GM12875 (cell line): Measurements from ENCODE around the gene CCDC92.

Experiments
- H3K4me3 ChIP-seq: one replicate; pipeline ENCODE4 v1.5.1; 2011; ENCODE audit warnings: low read depth, low read length, control low read depth
- TF ChIP-seq, protein P1 (sequence below): IDR thresholded peaks from 2 replicates; pipeline ENCODE4 v1.5.1; 2011; ENCODE audit warnings: low read depth, mild to moderate bottlenecking, control low read depth, inconsistent platforms, low read length, moderate library complexity, borderline replicate concordance; ENCODE audit not compliant: insufficient read depth

The CCDC92 gene

GRCh38 chr12:123956249-123956648, 16.4 kb downstream of the CCDC92 start:
- TF ChIP-seq, protein P1, sequence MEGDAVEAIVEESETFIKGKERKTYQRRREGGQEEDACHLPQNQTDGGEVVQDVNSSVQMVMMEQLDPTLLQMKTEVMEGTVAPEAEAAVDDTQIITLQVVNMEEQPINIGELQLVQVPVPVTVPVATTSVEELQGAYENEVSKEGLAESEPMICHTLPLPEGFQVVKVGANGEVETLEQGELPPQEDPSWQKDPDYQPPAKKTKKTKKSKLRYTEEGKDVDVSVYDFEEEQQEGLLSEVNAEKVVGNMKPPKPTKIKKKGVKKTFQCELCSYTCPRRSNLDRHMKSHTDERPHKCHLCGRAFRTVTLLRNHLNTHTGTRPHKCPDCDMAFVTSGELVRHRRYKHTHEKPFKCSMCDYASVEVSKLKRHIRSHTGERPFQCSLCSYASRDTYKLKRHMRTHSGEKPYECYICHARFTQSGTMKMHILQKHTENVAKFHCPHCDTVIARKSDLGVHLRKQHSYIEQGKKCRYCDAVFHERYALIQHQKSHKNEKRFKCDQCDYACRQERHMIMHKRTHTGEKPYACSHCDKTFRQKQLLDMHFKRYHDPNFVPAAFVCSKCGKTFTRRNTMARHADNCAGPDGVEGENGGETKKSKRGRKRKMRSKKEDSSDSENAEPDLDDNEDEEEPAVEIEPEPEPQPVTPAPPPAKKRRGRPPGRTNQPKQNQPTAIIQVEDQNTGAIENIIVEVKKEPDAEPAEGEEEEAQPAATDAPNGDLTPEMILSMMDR = no peak
- no peak overlapping the region for H3K4me3 ChIP-seq

DNA sequence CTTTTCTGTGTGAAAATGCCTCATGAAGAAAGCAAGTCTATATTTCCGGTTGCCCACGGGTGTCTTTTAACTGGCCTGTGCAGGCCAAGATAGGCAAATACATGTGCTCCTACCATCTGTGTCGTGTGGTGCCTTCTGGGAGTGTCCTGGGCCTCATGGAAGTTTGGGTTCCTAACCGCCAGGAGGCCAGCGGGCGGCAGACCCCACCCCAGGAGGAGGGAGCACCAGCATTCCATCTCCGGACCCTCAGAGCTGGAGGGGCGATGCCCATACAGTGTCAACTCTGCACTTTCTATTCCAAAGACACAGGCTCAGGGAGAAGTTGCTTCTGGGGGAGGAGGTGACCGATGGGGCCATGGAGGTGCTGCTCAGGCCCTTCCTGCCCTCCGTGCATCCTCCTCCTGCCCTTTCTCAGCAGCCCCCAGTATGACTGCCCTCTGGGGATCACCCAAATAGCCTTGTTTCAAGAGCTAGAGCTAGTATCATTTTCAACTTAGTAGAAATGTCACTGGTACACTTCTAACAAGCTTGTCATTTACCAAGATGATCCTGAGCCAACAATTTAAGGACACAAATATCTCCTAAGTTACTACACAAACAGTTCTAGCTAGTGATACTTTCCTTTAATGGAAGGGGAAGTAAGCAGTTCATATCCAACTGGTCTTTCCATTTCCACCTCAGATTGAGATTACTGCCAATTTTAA, 17.8 kb downstream of the CCDC92 start:
- TF ChIP-seq, protein P1 = no peak
- no peak overlapping the region for H3K4me3 ChIP-seq

DNA sequence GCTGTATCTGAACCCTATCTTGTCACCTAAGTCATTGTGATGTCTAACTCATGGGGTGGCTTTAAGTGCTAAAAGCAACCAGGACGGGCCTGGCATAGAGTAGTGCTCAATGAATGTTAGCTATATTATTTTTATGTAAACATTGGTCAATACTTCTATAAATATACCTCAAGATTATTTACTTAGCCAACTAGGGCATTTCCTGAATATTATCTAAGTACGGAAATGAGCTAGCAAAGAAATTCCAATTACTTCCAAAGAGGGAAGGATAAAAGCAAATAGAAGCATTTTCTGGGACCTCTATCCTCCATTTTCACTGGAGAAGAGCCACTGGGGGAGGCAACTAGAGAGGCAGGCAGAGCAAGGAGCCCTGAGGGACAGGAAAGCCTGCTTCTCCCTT, 20.6 kb downstream of the CCDC92 start:
- no peak overlapping the region for H3K4me3 ChIP-seq
- TF ChIP-seq, protein P1 = no peak

DNA sequence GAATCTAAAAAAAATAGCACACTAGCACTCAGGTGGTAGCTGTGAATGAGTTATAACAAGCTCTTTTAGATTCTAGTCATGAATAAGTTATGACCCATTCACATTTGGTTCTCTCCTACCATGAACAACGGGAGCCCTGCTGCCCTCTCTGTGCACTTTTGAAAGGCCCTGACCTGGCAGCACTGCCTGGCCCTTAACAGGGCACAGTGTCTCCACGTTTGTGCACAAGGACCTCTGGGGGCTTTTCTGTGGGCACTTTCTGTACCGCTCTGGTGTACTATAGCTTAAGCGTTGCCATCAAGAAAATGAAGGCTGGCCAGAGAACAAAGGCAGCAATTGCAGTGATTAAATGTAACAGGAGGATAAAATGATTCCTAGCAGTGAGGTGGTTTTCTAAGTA, 21.2 kb downstream of the CCDC92 start:
- H3K4me3 ChIP-seq = no peak overlapping the region
- TF ChIP-seq, protein P1 = no peak

- TF ChIP-seq, protein P1 = no peak
- H3K4me3 ChIP-seq = no peak overlapping the region
These were observed 21.9 kb downstream of the CCDC92 start for GRCh38 chr12:123950476-123951349.

GRCh38 chr12:123949770-123950165, 22.9 kb downstream of the CCDC92 start:
- H3K4me3 ChIP-seq = no peak overlapping the region
- TF ChIP-seq, protein P1 = no peak
